ENCODE measurements around the gene URB2.

DNA sequence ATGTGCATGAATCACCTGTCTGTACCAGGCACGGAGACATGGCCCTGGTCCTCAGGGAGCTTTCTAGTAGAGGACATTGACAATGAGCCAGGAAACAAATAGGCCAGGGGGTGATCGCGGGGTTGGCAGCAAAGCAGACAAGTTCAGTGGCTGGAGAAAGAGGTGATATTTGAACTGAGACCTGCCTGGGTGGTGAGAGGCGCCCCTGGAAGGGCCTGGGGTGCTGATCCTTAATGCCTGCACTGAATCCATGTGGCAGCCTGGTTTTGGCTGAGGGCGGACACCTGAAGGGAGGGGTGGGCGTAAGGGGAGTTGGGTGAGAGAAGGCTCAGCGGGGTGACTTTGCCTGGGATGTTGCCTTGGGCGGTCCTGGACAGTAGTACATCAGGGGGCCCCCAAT, 35.9 kb downstream of the URB2 start:
- TF ChIP-seq, protein P1, sequence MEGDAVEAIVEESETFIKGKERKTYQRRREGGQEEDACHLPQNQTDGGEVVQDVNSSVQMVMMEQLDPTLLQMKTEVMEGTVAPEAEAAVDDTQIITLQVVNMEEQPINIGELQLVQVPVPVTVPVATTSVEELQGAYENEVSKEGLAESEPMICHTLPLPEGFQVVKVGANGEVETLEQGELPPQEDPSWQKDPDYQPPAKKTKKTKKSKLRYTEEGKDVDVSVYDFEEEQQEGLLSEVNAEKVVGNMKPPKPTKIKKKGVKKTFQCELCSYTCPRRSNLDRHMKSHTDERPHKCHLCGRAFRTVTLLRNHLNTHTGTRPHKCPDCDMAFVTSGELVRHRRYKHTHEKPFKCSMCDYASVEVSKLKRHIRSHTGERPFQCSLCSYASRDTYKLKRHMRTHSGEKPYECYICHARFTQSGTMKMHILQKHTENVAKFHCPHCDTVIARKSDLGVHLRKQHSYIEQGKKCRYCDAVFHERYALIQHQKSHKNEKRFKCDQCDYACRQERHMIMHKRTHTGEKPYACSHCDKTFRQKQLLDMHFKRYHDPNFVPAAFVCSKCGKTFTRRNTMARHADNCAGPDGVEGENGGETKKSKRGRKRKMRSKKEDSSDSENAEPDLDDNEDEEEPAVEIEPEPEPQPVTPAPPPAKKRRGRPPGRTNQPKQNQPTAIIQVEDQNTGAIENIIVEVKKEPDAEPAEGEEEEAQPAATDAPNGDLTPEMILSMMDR (IDR thresholded peaks at IDR 0.05 in 2 of 3, conservative IDR thresholded peaks at IDR 0.05 in 1 of 3; ENCODE audit: borderline replicate concordance in 1 of 3, insufficient read depth in 1 of 3, low read depth in 2 of 3, low read length in 2 of 3): no peak
- no peak for TF ChIP-seq POLR2AphosphoS5 (IDR thresholded peaks at IDR 0.05; ENCODE audit: low read depth, low read length)
- TF ChIP-seq EZH2phosphoT487 (IDR thresholded peaks at IDR 0.05; ENCODE audit: borderline replicate concordance): no peak
- TF ChIP-seq, protein P2, sequence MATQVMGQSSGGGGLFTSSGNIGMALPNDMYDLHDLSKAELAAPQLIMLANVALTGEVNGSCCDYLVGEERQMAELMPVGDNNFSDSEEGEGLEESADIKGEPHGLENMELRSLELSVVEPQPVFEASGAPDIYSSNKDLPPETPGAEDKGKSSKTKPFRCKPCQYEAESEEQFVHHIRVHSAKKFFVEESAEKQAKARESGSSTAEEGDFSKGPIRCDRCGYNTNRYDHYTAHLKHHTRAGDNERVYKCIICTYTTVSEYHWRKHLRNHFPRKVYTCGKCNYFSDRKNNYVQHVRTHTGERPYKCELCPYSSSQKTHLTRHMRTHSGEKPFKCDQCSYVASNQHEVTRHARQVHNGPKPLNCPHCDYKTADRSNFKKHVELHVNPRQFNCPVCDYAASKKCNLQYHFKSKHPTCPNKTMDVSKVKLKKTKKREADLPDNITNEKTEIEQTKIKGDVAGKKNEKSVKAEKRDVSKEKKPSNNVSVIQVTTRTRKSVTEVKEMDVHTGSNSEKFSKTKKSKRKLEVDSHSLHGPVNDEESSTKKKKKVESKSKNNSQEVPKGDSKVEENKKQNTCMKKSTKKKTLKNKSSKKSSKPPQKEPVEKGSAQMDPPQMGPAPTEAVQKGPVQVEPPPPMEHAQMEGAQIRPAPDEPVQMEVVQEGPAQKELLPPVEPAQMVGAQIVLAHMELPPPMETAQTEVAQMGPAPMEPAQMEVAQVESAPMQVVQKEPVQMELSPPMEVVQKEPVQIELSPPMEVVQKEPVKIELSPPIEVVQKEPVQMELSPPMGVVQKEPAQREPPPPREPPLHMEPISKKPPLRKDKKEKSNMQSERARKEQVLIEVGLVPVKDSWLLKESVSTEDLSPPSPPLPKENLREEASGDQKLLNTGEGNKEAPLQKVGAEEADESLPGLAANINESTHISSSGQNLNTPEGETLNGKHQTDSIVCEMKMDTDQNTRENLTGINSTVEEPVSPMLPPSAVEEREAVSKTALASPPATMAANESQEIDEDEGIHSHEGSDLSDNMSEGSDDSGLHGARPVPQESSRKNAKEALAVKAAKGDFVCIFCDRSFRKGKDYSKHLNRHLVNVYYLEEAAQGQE (IDR thresholded peaks at IDR 0.05; ENCODE audit: low read depth): no peak
- TF ChIP-seq POLR2A (IDR thresholded peaks at IDR 0.05; ENCODE audit: borderline replicate concordance, extremely low read depth, insufficient read depth, insufficient read length): no peak
- TF ChIP-seq, protein P3, sequence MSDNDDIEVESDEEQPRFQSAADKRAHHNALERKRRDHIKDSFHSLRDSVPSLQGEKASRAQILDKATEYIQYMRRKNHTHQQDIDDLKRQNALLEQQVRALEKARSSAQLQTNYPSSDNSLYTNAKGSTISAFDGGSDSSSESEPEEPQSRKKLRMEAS (IDR thresholded peaks at IDR 0.05): no peak
- TF ChIP-seq EZH2 (IDR thresholded peaks at IDR 0.05): no peak
- no peak for TF ChIP-seq JUND (IDR thresholded peaks at IDR 0.05)
- TF ChIP-seq YY1 (IDR thresholded peaks at IDR 0.05; ENCODE audit: extremely low read depth, insufficient replicate concordance, low read depth, low read length): no peak
- TF ChIP-seq SP1 (IDR thresholded peaks at IDR 0.05; ENCODE audit: low read depth): no peak
